BJ (cell line): ENCODE results near the gene FMN1. TPM values are rescaled to one million over a fixed set of nuclear protein-coding genes. Genes with fewer than 3 reads are reported as not detected.

Experiments used
- CTCF ChIA-PET: fragments of 350-600 bp; formaldehyde crosslinking; extraction: SDS; loops from one replicate; lab custom pipeline; 2021; ENCODE audit warnings: antibody characterized with exemption, inconsistent platforms; lab: Yijun Ruan, JAX
- POLR2A ChIA-PET: fragments of 300-600 bp; sonication (Branson Sonifier 250); formaldehyde crosslinking; extraction: SDS; loops from one replicate; lab custom pipeline; 2021; ENCODE audit warnings: antibody characterized with exemption; lab: Charles Lee
- DNase-seq: peaks from one replicate; pipeline ENCODE4 v3.0.0-alpha.2; 2011; ENCODE audit warnings: low read depth
- H3K27me3 ChIP-seq: 2 replicates; pipeline ENCODE4 v1.6.0; 2011; ENCODE audit warnings: low read length; ENCODE audit not compliant: control insufficient read depth, insufficient read depth
- H3K36me3 ChIP-seq: 2 replicates; pipeline ENCODE4 v1.5.1; 2011; ENCODE audit warnings: low read length; ENCODE audit not compliant: control insufficient read depth, insufficient read depth
- H3K4me3 ChIP-seq: 2 replicates; pipeline ENCODE4 v1.5.1; 2011; ENCODE audit warnings: low read depth, mild to moderate bottlenecking, control low read depth, low read length
- polyA plus RNA-seq: library from polyadenylated mRNA; depleted of rRNA; stranded (reverse); fragments of >200 nt; gene quantifications from 2 replicates; pipeline ENCODE4 v1.2.3, GENCODE V29; 2011
- TF ChIP-seq, protein P1 (sequence below): IDR thresholded peaks from 2 replicates; pipeline ENCODE4 v1.5.1; 2011; ENCODE audit warnings: low read depth, mild to moderate bottlenecking, control low read depth, inconsistent platforms, low read length, moderate library complexity; ENCODE audit not compliant: insufficient read depth

The FMN1 gene
- polyA plus RNA-seq, 1 experiment: 2.6 TPM

DNA sequence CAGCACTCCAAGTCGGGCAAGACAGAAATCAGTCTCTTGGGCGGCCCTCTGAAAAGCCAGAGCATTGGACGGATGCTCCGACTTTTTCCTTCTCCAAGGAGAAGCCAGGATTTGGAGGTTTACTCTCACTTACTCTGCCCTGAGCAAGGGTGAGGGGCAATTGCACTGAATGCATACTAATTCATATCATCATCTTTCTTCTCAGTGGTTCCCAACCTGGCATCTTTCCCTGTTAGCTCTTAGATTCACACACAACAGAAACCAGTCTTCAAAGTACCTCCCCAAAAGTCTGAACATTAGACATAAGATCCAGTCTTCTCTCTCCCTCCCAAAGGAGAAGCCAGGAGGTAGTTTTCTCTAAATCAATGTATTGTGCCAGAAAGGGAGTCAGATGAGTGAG lies 257.5 kb downstream of the FMN1 start:
- DNase-seq: no peak
- Histone ChIP-seq H3K4me3 (no peak overlapping the region), H3K36me3 (no peaks in the 10 kb centered on the region), H3K27me3 (no peaks in the 10 kb centered on the region)
- POLR2A ChIA-PET: no interaction called here
- CTCF ChIA-PET: interaction anchor here (0.9 to 2.0 kb wide), 12 partner anchors 9 to 274 kb away, joined by 3 to 14 read pairs (median 4); no protein-coding TSS in a partner anchor
- TF ChIP-seq, protein P1, sequence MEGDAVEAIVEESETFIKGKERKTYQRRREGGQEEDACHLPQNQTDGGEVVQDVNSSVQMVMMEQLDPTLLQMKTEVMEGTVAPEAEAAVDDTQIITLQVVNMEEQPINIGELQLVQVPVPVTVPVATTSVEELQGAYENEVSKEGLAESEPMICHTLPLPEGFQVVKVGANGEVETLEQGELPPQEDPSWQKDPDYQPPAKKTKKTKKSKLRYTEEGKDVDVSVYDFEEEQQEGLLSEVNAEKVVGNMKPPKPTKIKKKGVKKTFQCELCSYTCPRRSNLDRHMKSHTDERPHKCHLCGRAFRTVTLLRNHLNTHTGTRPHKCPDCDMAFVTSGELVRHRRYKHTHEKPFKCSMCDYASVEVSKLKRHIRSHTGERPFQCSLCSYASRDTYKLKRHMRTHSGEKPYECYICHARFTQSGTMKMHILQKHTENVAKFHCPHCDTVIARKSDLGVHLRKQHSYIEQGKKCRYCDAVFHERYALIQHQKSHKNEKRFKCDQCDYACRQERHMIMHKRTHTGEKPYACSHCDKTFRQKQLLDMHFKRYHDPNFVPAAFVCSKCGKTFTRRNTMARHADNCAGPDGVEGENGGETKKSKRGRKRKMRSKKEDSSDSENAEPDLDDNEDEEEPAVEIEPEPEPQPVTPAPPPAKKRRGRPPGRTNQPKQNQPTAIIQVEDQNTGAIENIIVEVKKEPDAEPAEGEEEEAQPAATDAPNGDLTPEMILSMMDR: no peak

DNA sequence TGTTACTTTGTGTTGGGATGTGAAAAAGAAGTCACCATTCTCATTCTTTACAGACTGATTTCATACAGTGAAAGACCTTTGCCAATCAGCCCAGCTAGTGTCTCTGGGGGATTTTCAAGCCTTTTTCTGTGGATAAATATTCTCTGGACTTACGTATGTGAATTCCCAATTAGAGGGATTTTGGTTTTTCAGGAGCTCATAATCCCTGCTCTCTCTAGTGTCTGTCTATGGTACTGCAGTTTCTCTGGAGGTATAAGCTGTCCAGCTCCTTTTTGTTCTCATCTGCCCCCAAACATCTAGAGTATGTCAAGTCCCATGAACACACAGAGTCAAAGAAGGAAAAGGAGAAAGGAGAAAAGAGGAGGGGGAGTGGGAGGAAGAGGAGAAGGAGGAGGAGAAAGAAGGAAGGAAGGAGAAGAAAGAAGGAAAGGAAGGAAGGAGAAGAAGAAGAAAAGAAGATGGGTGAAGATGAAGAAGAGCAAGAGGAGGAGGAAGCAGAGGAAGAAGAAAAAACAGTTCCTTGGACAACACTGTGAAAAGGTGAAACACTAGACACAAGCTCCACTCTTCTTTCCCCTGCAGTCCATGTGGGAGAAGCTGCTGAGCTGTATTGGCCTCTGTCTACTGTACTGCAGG lies 258.1 kb downstream of the FMN1 start:
- TF ChIP-seq, protein P1: peak; percentile 56
- DNase-seq: no peak
- ChIA-PET CTCF (interaction anchor here (0.7 to 2.0 kb wide), 16 partner anchors 9 to 274 kb away, joined by 3 to 14 read pairs (median 4); no protein-coding TSS in a partner anchor), POLR2A (no interaction called here)
- Histone ChIP-seq H3K4me3 (no peak overlapping the region), H3K27me3 (no peaks in the 10 kb centered on the region), H3K36me3 (no peaks in the 10 kb centered on the region)

DNA sequence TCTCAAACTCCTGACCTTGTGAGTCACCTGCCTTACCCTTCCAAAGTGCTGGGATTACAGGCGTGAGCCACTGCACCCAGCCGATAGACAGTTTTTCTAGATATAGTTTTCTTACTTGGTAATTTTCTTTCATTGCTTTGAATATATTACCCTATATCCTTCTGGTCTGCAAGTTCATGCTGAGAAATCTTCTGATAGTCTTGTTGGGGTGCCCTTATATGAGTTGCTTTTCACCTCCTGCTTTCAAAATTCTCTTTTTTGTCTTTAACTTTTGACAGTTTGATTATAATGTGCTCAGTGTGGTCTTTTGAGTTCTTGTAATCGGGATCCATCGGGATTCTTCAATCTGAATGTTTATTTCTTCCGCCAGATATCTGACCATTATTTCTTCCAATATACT lies 259.4 kb downstream of the FMN1 start:
- no peak overlapping the region for H3K4me3 ChIP-seq
- TF ChIP-seq, protein P1: no peak
- ChIA-PET CTCF (interaction anchor here (1.7 kb wide), 1 partner anchor 8 kb away, joined by 7 read pairs; no protein-coding TSS in a partner anchor), POLR2A (no interaction called here)
- H3K27me3 ChIP-seq: no peaks in the 10 kb centered on the region
- no peaks in the 10 kb centered on the region for H3K36me3 ChIP-seq
- DNase-seq: no peak

DNA sequence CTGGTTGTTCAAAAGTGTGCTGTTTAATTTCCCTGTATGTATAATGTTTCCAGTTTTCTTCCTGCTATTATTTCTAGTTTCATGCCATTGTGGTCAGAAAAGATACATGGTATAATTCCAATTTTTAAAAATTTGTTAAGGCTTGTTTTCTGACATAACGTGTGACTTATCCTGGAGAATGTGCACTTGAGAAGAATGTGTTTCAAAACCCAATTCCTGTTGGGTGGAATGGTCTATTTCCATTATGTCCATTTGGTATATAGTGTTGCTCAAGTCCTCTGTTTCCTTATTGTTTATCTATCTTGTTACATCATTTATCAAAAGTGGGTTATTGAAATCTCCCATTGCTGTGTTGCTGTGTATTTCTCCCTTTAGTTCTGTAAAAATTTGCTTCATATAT lies 261.3 kb downstream of the FMN1 start:
- Histone ChIP-seq H3K4me3 (no peak overlapping the region), H3K36me3 (no peaks in the 10 kb centered on the region), H3K27me3 (no peaks in the 10 kb centered on the region)
- TF ChIP-seq, protein P1: no peak
- CTCF ChIA-PET: interaction anchor here (1.6 kb wide), 1 partner anchor 23 kb away, joined by 4 read pairs; no protein-coding TSS in a partner anchor
- no peak for DNase-seq
- POLR2A ChIA-PET: no interaction called here

DNA sequence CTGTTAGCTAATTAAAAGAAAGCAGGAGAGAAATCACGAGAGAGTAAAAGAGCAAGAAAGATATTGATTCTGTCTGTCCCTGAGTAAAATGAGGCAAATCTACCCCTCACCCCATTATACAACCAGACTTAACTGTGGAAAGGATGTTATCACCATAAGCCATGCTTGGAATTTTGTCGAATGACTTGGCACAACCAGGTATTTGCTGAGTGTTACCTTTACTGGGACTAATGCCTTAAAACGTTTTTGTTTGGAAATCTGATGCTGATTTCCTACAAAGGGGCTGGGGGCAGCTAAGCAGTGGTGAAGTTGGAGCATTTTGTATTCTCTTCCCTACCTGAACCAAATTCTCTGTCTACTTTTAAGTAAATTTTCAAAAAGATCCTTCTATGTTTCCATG lies 265.6 kb downstream of the FMN1 start:
- POLR2A ChIA-PET: no interaction called here
- Histone ChIP-seq H3K4me3 (no peak overlapping the region), H3K36me3 (no peaks in the 10 kb centered on the region), H3K27me3 (no peaks in the 10 kb centered on the region)
- no peak for DNase-seq
- CTCF ChIA-PET: no interaction called here
- TF ChIP-seq, protein P1: no peak
